HG02571 (cell line): ENCODE data around the gene TAF11L3.
"Not testable (repeated sequence)": the region's sequence is repeated elsewhere in the genome, so short reads cannot be mapped to it uniquely, and the experiment has no call there.

Source experiments
- ATAC-seq: cut with Tn5 transposase; IDR thresholded peaks from one replicate; pipeline ENCODE4 v1.9.1; 2021; ENCODE audit warnings: mild to moderate bottlenecking, moderate library complexity; ENCODE audit not compliant: unreplicated experiment

The TAF11L3 gene

GRCh38 chr5:17518067-17518466, at the start of gene TAF11L3:
Gene TAF11L3 (plus strand): TSS chr5:17518367.
- ATAC-seq = not testable (repeated sequence)

GRCh38 chr5:17470064-17470463, 48.1 kb upstream of the TAF11L3 start:
- no peak for ATAC-seq

GRCh38 chr5:17475064-17475463, 43.1 kb upstream of the TAF11L3 start:
- not testable (repeated sequence) for ATAC-seq

DNA sequence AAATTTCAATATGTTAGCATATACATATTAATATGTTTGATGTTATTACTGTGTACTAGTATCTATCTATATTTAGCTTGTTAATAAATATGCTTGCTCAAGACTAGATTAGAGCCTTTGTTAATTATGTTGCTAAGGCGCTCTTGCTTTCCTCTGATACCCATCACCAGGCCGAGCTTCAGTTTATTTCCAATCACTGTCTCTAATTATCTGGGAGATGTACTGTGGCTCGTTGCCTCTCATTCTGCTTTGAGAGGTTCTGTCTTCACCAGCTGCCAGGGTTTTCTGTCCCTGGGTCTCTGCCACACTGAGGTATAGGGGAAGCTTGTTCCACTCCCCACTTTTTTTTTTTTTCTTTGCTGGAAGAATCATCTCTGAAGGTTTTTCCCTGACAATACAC, 41.1 kb upstream of the TAF11L3 start:
- ATAC-seq = no peak

DNA sequence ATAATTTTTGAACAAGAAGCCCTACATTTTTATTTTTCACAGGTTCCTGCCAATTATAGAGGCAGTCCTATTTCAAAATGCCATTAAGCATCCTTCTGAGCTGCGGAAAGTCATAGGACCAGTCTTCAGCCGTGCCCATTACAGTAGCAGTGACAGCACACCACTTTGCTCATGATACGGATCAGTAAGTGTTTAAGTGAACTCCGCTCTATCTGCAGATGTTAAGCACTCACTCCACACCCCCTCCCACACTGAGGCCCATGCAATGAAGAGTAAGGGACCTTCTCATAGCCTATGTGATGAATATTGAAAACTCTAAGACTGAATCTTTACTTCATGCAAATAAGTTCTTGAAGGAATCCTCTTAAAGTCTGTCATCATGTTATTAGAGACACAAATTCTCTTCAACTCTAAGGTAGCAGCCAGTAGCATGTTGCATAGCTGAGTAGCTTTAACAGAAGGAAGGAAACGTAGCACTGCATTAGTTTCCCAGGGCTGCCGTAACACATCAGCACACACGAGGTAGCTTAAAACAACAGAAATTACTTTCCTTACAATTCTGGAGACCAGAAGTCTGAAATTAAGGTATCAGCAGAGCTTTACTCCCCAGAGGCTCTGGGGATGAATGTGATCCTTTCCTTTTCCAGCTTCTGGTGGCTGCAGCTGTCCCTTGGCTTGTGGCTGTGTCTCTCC, 40.4 kb upstream of the TAF11L3 start:
- no peak for ATAC-seq

DNA sequence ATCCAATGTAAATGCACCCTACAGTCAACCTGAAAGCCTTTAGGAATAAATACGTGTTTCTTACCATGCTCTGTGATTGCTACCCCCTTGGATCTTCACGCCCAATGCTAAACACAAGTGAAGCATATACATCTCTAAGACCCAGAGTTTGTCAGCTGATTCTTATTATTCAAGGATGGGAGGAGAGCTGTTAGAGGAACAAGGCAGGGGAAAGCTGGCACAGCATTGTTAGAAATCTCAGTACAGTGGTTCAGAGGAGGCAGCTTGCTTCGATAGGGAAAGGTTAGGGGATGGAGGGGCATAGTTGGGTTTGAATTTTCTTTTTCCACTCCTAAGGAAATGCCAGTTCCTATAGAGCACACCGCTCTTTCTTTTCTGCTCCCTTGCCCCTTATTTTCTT, 36.8 kb upstream of the TAF11L3 start:
- ATAC-seq = no peak

DNA sequence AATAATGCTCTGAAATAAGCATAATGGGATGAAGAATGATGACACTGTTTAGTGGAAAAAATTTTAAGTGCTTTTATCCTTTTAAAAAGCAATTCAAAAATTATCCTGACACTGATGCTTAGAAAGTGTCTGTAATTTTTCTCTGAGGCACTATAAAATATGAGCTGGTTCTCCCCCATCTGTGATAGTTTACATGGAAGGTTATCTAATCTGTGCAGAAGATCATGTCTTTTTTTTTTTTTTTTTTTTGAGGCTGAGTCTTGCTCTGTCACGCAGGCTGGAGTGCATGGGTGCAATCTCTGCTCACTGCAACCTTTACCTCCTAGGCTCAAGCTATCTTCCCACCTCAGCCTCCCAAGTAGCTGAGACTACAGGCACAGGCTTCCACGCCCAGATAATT, 35.4 kb upstream of the TAF11L3 start:
- no peak for ATAC-seq

DNA sequence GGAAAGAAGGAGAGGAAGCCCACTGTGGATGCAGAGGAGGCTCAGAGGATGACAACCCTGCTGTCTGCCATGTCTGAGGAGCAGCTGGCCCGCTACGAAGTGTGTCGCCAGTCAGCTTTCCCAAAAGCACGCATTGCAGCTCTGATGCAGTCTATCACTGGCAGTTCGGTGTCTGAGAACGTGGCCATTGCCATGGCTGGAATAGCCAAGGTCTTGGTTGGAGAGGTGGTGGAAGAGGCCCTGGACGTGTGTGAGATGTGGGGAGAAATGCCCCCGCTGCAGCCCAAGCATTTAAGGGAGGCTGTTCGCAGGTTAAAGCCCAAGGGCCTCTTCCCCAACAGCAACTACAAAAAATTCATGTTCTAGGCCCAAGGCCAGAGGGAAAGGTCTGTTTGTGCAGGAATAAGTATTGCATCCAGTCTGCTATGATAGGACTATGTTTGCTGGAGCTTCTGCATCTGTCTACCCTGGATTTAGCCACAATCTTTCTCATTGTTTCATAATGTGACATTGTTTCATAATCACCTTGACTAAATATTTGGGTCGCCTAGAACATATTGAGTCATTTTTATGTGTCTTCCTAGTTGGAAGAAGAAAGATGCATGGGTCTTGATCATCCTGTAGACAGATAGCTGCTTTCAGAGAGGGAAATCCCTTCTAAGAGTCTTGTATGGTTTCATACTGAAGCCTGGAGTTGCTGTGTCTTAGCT, 31.5 kb upstream of the TAF11L3 start:
- not testable (repeated sequence) for ATAC-seq

GRCh38 chr5:17487174-17487512, 31.0 kb upstream of the TAF11L3 start:
- ATAC-seq = no peak

- not testable (repeated sequence) for ATAC-seq
Measured at GRCh38 chr5:17491257-17491656, 26.9 kb upstream of the TAF11L3 start.

DNA sequence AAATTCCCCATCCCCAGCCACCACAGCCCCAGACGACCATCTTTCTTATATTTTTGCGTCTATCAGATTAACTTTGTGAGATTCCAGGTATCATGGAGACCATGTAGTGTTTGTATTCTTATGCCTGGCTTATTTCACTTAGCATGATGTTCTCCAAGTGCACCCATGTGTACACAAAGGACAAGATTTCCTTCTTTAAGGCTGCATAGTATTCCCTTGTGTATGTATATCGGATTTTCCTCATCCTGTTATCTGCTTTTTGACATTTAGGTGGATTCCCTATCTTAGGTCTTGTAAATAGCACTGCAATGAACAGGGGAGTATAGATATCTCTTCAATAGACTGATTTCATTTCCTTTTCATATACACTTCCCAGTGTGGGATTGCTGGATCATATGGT, 25.4 kb upstream of the TAF11L3 start:
- ATAC-seq = no peak

DNA sequence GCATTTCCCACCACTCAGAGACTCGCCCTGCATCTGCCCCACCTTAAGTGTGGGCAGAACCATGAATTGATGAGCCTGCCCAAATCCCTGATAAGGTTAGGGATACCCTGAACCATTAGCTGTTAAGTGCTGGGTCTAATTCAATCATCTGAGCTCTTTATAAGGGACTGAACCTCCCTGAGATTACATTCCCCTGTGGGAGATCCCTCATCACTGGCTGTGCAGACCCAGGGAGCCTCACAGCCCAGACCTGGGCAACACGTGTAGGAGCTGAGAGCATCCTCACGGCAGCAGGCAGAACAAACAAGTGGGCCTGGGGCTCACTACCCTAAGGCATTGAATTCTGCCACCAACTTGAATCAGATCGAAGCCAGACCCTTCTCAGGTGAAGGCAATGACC, 20.7 kb upstream of the TAF11L3 start:
- ATAC-seq = no peak

GRCh38 chr5:17497931-17498330, 20.2 kb upstream of the TAF11L3 start, which contains the start of gene TAF11L2:
Gene TAF11L2 (plus strand): TSS chr5:17498231.
- not testable (repeated sequence) for ATAC-seq

DNA sequence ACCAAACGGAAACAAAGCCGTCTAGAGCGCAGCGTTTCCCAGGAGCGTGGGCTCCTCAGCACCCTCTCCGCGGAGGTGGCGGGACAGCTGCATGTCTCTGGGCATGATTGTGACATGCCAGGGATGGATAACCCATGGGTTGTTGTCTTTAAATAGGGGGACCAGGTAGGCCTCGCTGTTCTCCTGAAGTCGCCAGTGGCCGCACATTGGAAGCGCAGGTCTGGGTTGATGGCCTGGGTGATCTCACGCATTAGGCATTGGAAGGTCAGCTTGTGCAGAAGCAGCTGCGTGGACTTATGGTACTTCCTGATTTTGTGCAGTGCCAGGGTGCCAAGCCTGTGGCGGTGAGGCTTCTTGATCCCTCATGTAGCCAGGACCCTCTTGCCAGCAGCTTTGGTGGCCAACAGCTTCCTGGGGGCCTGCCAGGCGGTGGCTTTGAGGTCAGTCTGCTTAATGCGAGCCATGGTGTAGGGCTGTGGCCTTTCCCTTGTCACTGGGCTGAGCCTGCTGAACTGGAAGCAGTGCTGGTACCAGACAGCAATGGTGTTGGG, 6.3 kb upstream of the TAF11L3 start:
- no peak for ATAC-seq

DNA sequence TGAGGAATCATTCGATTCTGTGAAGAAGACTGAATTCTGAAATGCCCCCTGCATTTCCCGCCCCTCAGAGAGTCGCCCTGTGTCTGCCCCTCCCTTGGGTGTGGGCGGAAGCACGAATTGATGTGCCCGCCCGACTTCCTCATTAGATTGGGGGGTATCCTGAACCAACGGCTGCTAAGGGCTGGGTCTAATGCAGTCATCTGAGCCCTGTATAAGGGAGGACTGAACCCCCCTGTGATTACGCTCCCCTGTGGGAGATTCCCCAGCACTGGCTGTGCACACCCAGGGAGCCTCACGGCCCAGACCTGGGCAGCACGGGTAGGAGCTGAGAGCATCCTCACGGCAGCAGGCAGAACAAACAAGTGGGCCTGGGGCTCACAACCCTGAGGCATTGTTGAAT, 641 bp upstream of the TAF11L3 start:
- not testable (repeated sequence) for ATAC-seq

DNA sequence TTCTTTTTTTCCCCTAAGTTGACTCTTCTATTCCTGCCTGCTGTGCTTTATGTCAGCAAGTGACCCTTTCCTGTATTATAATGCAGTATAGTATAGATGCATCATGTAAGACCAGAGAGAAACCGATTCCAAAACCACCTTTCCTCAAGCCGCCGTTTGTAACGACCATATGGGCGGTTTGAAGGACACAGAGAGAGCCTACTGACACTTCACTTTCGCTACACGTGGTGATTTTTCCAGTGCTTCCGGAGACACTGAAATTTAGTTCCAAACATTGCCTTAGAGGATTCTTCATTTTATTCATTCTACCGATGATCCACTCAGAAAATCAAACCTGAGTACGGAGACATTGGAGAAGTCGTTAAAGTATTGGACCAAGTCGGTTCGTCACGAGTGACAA, 1.3 kb downstream of the TAF11L3 start:
- not testable (repeated sequence) for ATAC-seq

DNA sequence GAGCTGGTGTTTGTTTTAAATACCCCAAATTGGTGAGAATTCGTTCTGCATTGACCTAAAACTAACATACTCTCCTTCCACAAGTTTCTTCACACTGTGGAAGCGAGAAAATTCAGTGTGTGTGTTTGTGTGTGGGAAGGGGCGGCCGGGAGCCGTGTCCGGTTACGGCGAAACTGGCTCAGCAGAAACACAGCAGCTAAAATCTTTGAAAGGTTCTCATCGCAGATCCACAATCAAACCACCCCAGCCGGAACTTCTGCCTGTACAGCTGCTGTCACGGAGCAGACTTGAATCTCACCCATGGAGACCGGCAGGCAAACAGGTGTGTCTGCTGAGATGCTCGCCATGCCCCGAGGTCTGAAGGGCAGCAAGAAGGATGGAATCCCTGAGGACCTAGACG, 3.3 kb downstream of the TAF11L3 start, which contains the start of gene TAF11L4:
TAF11L4 (plus strand) TSS at position 301 of the 400 bp plus-strand sequence.
- ATAC-seq = not testable (repeated sequence)

- not testable (repeated sequence) for ATAC-seq
Measured at GRCh38 chr5:17524935-17525334, 6.8 kb downstream of the TAF11L3 start, which contains the start of gene TAF11L5. Gene TAF11L5 (plus strand): TSS chr5:17525235.

DNA sequence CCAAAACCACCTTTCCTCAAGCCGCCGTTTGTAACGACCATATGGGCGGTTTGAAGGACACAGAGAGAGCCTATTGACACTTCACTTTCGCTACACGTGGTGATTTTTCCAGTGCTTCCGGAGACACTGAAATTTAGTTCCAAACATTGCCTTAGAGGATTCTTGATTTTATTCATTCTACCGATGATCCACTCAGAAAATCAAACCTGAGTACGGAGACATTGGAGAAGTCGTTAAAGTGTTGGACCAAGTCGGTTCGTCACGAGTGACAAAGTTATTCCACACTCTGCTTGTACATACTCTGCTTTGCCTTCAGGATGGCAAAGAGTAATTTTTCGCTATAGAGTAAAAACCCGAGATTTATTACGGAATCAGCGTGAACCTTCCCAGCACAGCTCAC, 8.3 kb downstream of the TAF11L3 start:
- not testable (repeated sequence) for ATAC-seq

GRCh38 chr5:17528369-17528768, 10.2 kb downstream of the TAF11L3 start, which contains the start of gene TAF11L6:
Gene TAF11L6 (plus strand): TSS chr5:17528669.
- ATAC-seq = not testable (repeated sequence)
